HL-60 (cell line): Measurements from ENCODE around the gene GBP5.

Experiments used
- CTCF ChIP-seq: IDR thresholded peaks from one replicate; pipeline ENCODE4 v1.5.1; 2011; ENCODE audit warnings: low read length, control low read depth, inconsistent platforms; ENCODE audit not compliant: insufficient read depth
- GABPA ChIP-seq: IDR thresholded peaks from 2 replicates; pipeline ENCODE4 v1.6.1; 2012; ENCODE audit warnings: low read depth
- POLR2AphosphoS5 ChIP-seq: IDR thresholded peaks from 2 replicates; pipeline ENCODE4 v1.6.1; 2012; ENCODE audit warnings: low read depth
- REST ChIP-seq: IDR thresholded peaks from 2 replicates; pipeline ENCODE4 v1.6.1; 2012; ENCODE audit warnings: low read depth; ENCODE audit not compliant: insufficient replicate concordance

- TF ChIP-seq POLR2AphosphoS5 (no peak), CTCF (no peak), REST (no peak), GABPA (no peak)
Observed at GRCh38 chr1:89262643-89263042, 10.0 kb downstream of the GBP5 start.
